SU-DHL-6 (cell line): ENCODE results near the gene RBM4B.

Experiments used
- H2AFZ ChIP-seq: fragments of 200-600 bp; sonication (generic); 2 replicates; pipeline ENCODE4 v1.6.1; 2014; ENCODE audit warnings: low read depth, mild to moderate bottlenecking, moderate library complexity, mixed read lengths, antibody characterized with exemption, low read length; ENCODE audit not compliant: severe bottlenecking
- H3F3A ChIP-seq: fragments of 200-600 bp; shearing (Covaris generic); 2 replicates; pipeline ENCODE4 v1.6.0; 2016; ENCODE audit warnings: antibody characterized with exemption, mild to moderate bottlenecking; ENCODE audit not compliant: insufficient read depth
- H3K27ac ChIP-seq: fragments of 200-600 bp; sonication (generic); 2 replicates; pipeline ENCODE4 v1.5.1; 2016; ENCODE audit warnings: low read depth, mild to moderate bottlenecking, low read length, moderate library complexity, mixed read lengths
- H3K27me3 ChIP-seq: fragments of 200-600 bp; sonication (generic), shearing (Covaris generic); 2 replicates; pipeline ENCODE4 v1.6.0; 2014; ENCODE audit warnings: mild to moderate bottlenecking, low read length
- H3K36me3 ChIP-seq: fragments of 200-600 bp; sonication (generic); 2 replicates; pipeline ENCODE4 v1.6.1; 2014; ENCODE audit warnings: mild to moderate bottlenecking, low read length, mixed read lengths
- H3K4me2 ChIP-seq: fragments of 300-600, 200-600 bp; shearing (Covaris generic), sonication (generic); 2 replicates; pipeline ENCODE4 v1.6.0; 2014; ENCODE audit warnings: low read length, low read depth, mild to moderate bottlenecking; ENCODE audit not compliant: poor library complexity, severe bottlenecking
- H3K4me3 ChIP-seq: fragments of 200-600 bp; sonication (generic); 2 replicates; pipeline ENCODE4 v1.5.1; 2014; ENCODE audit warnings: antibody characterized with exemption, low read length, mild to moderate bottlenecking, mixed read lengths; ENCODE audit not compliant: insufficient read depth, poor library complexity, severe bottlenecking
- H3K79me2 ChIP-seq: fragments of 200-600 bp; sonication (generic); 2 replicates; pipeline ENCODE4 v1.6.1; 2014; ENCODE audit warnings: mild to moderate bottlenecking, low read length, moderate library complexity; ENCODE audit not compliant: insufficient read depth
- H3K9ac ChIP-seq: fragments of 200-600 bp; sonication (generic); 2 replicates; pipeline ENCODE4 v1.7.0; 2014; ENCODE audit warnings: mild to moderate bottlenecking, low read length
- H3K9me2 ChIP-seq: fragments of 200-600 bp; sonication (generic); replicated peaks from 2 replicates; pipeline ENCODE4 v1.6.1; 2014; ENCODE audit warnings: low read length; ENCODE audit not compliant: insufficient read depth
- H3K9me3 ChIP-seq: fragments of 200-600 bp; sonication (generic); 2 replicates; pipeline ENCODE4 v1.6.1; 2014; ENCODE audit warnings: low read length, mixed read lengths; ENCODE audit not compliant: insufficient read depth
- H4K20me1 ChIP-seq: fragments of 200-600 bp; sonication (generic); 2 replicates; pipeline ENCODE4 v1.6.1; 2014; ENCODE audit warnings: low read depth, mild to moderate bottlenecking, antibody characterized with exemption, low read length, moderate library complexity, mixed read lengths
- EZH2phosphoT487 ChIP-seq: fragments of 200-600 bp; sonication (generic), shearing (Covaris generic); conservative IDR thresholded peaks from 2 replicates; pipeline ENCODE4 v1.6.1; 2018; ENCODE audit warnings: mild to moderate bottlenecking, antibody characterized with exemption, low read length, moderate library complexity, mixed read lengths
- TF ChIP-seq, protein P1 (sequence below): fragments of 200-600 bp; sonication (generic); IDR thresholded peaks from one replicate; pipeline ENCODE4 v1.5.1; 2017; ENCODE audit warnings: antibody characterized with exemption, mild to moderate bottlenecking, low read length, moderate library complexity; ENCODE audit not compliant: insufficient read depth, poor library complexity, severe bottlenecking

Gene RBM4B

DNA sequence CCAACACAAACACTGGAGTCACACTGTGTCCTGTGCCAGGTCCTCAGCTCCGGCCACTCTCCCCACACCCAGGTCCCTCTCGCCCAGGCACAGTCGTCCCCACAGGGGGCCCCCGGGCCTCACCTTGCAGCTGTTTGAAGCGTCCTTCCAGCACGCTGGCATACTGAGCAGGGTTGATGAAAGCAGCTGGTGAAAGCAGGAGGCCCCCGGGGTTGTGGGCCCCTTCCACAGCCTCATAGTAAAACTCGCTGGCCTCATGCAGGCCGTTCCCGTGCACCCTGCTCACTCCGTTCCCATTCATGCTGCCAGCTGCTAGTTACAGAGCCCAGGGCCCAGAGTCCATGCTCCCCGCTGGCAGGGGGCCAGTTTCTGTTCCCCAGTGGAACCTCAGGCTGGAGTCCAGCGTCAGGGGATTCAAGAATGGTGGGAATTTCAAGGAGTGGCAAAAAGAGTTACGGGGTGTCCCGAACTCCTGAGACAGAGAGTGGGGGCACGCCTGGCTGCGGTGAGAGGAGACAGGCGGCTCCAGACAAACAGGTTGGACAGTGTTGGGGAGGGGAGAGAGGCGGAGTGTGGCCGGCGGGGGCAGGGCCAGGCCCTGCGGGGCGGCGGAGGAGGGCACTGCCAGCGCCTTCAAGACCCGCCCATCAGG is 40.8 kb upstream of the RBM4B start:
- Histone ChIP-seq H3K79me2 (no peaks in the 10 kb centered on the region), H3K9me2 (no peaks in the 10 kb centered on the region), H3K4me2 (no peak overlapping the region), H3K27me3 (no peaks in the 10 kb centered on the region), H3K9ac (no peak overlapping the region), H3K4me3 (no peak overlapping the region), H4K20me1 (no peaks in the 10 kb centered on the region), H3K9me3 (no peaks in the 10 kb centered on the region), H3F3A (no peaks in the 10 kb centered on the region), H3K27ac (no peak overlapping the region), H3K36me3 (no peaks in the 10 kb centered on the region), H2AFZ (no peak overlapping the region)
- TF ChIP-seq, protein P1, sequence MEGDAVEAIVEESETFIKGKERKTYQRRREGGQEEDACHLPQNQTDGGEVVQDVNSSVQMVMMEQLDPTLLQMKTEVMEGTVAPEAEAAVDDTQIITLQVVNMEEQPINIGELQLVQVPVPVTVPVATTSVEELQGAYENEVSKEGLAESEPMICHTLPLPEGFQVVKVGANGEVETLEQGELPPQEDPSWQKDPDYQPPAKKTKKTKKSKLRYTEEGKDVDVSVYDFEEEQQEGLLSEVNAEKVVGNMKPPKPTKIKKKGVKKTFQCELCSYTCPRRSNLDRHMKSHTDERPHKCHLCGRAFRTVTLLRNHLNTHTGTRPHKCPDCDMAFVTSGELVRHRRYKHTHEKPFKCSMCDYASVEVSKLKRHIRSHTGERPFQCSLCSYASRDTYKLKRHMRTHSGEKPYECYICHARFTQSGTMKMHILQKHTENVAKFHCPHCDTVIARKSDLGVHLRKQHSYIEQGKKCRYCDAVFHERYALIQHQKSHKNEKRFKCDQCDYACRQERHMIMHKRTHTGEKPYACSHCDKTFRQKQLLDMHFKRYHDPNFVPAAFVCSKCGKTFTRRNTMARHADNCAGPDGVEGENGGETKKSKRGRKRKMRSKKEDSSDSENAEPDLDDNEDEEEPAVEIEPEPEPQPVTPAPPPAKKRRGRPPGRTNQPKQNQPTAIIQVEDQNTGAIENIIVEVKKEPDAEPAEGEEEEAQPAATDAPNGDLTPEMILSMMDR, result no peak
- no peak for TF ChIP-seq EZH2phosphoT487

DNA sequence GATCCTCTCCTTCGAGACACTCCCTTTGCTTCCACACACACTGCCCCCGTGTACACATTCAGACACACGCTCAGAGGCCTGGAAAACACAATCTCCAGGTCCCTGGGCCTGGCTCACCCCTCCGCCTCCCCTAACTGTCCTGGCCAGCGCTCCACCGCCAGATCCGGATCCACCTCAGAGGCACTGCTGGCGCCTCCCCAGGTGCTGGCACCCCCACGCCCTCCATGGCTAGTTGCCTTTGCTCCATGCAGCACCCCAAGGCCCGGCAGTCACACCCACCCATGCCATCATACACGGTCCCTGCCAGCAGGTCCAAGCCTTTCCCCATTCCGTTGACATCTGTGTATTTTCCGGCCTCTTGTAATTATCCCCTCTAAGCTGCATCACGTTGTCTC is 40.2 kb upstream of the RBM4B start:
- no peaks in the 10 kb centered on the region for H4K20me1 ChIP-seq
- H3K9me2 ChIP-seq, result no peaks in the 10 kb centered on the region
- H3F3A ChIP-seq, result no peaks in the 10 kb centered on the region
- H3K36me3 ChIP-seq, result no peaks in the 10 kb centered on the region
- no peaks in the 10 kb centered on the region for H3K9me3 ChIP-seq
- H3K27me3 ChIP-seq, result no peaks in the 10 kb centered on the region
- no peak overlapping the region for H3K27ac ChIP-seq
- H3K4me3 ChIP-seq, result no peak overlapping the region
- no peak overlapping the region for H3K4me2 ChIP-seq
- TF ChIP-seq, protein P1, result no peak
- no peak for TF ChIP-seq EZH2phosphoT487
- no peak overlapping the region for H3K9ac ChIP-seq
- H2AFZ ChIP-seq, result no peak overlapping the region
- no peaks in the 10 kb centered on the region for H3K79me2 ChIP-seq

DNA sequence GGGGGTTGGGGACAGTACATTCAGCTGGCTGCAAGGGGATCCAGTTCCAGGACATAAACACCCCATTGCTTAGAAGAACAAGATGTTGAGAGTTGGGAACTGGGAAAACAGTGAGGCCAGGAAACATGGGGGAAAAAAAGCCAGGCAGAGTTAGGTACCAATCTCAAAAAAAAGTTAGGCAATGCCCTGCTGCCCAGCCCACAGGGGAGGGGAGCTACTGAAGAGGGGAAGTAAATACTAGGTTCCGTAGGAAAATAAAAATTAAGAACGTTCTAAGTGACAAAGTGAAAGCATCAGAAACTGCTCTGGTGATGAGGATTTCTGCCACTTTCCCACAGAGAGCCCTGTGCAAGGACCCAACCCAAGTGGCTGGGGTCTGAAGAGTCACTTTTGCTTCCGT is 39.3 kb upstream of the RBM4B start:
- no peak overlapping the region for H3K9ac ChIP-seq
- no peak overlapping the region for H3K4me2 ChIP-seq
- H3K9me2 ChIP-seq, result no peaks in the 10 kb centered on the region
- no peaks in the 10 kb centered on the region for H4K20me1 ChIP-seq
- no peaks in the 10 kb centered on the region for H3K27me3 ChIP-seq
- no peak overlapping the region for H3K27ac ChIP-seq
- H3K36me3 ChIP-seq, result no peaks in the 10 kb centered on the region
- H2AFZ ChIP-seq, result no peak overlapping the region
- H3K9me3 ChIP-seq, result no peaks in the 10 kb centered on the region
- TF ChIP-seq EZH2phosphoT487, result no peak
- TF ChIP-seq, protein P1, result no peak
- no peaks in the 10 kb centered on the region for H3F3A ChIP-seq
- no peaks in the 10 kb centered on the region for H3K79me2 ChIP-seq
- H3K4me3 ChIP-seq, result no peak overlapping the region
